Aorta (tissue), 5 donors: ENCODE results near the gene ACBD6. TPM values are rescaled to one million over a fixed set of nuclear protein-coding genes. Genes with fewer than 3 reads are reported as not detected.
A peak's percentile ranks its signal among the peaks of the same experiment; 100 is the strongest.

Experiments used
- ATAC-seq: fragments of 200-7000 bp; cut with Tn5 transposase; one replicate; pipeline ENCODE4 v1.9.1; 2022; ENCODE audit warnings: moderate library complexity; ENCODE audit not compliant: low FRiP score
- DNase-seq, 2 donors: peaks; one replicate each; pipeline ENCODE4 v3.0.0-alpha.2; 2020
- H3K27ac ChIP-seq, 2 donors: one replicate each; pipeline ENCODE4 v1.5.1; 2013; ENCODE audit warnings: low read length in 2 of 2, mild to moderate bottlenecking in 2 of 2, moderate library complexity in 2 of 2, control low read depth in 1 of 2, inconsistent platforms in 1 of 2, low read depth in 1 of 2
- H3K27me3 ChIP-seq, 2 donors: one replicate each; pipeline ENCODE4 v1.6.1; 2013; ENCODE audit warnings: control low read depth in 1 of 2, low read length in 1 of 2, mild to moderate bottlenecking in 1 of 2, moderate library complexity in 1 of 2; ENCODE audit not compliant: insufficient read depth in 2 of 2, control insufficient read depth in 1 of 2
- H3K36me3 ChIP-seq, 2 donors: one replicate each; pipeline ENCODE4 v1.6.1; 2013; ENCODE audit warnings: control low read depth in 1 of 2, low read length in 1 of 2, mild to moderate bottlenecking in 1 of 2; ENCODE audit not compliant: insufficient read depth in 2 of 2, control insufficient read depth in 1 of 2
- H3K4me1 ChIP-seq, 2 donors: one replicate each; pipeline ENCODE4 v1.6.1; 2013; ENCODE audit warnings: low read length in 2 of 2, control low read depth in 1 of 2, mild to moderate bottlenecking in 1 of 2, moderate library complexity in 1 of 2; ENCODE audit not compliant: insufficient read depth in 2 of 2, control insufficient read depth in 1 of 2
- H3K4me3 ChIP-seq, 2 donors: one replicate each; pipeline ENCODE4 v1.5.1; 2013; ENCODE audit warnings: low read length in 2 of 2, control low read depth in 1 of 2, mild to moderate bottlenecking in 1 of 2
- H3K9me3 ChIP-seq: one replicate; pipeline ENCODE4 v1.6.1; 2013; ENCODE audit warnings: mild to moderate bottlenecking, low read length; ENCODE audit not compliant: control insufficient read depth
- WGBS, 2 donors: extraction: QIAGEN DNeasy Blood & Tissue Kit; methylation state at CpG; one replicate each; pipeline ENCODE4 v1.1.7; 2013; 5-methylcytosine and 5-hydroxymethylcytosine counted together
- intact Hi-C, 2 donors: fragments of 100-400 bp; cut with DNase I; formaldehyde crosslinking; loops; one replicate each; pipeline versions ENCODE4 v1.14.2 to v1.15.0; 2022
- polyA plus RNA-seq, 2 donors: library from polyadenylated mRNA; stranded (reverse); fragments of 200-250 nt; gene quantifications; one replicate each; pipeline ENCODE4 v1.2.3, GENCODE V29; 2013
- total RNA-seq, 2 donors: library from RNA; stranded (reverse); fragmentation: NEBNext Ultra II Directional; extraction: Animal tissue kit (Norgen Biotek cat#: 25700); gene quantifications; one replicate each; pipeline ENCODE4 v1.2.1, GENCODE V29; 2021
- donor health status: healthy with polysubstance abuse.
- donor health status: Bipolar disorder and iron deficiency.
- donor health status: DM: no; HTN: no; CAD: no.
- donor health status: DM: no; HTN: no; CAD: no.
- donor health status: DM: yes; HTN: yes; CAD: no.

The ACBD6 gene
- total and polyA plus RNA-seq, 4 donors = 27.7 to 53.1 (median 30.8) TPM

GRCh38 chr1:180542113-180542837 is 39.9 kb upstream of the ACBD6 start:
- Histone ChIP-seq H3K9me3 (no peaks in the 10 kb centered on the region), H3K4me1 (peaks cover 0 to 14% of the 10 kb centered on the region in 2 donors)
- intact Hi-C loops = loop anchor here in 1 of 2 donors (5.0 kb wide), 2 partner anchors 45 to 90 kb away; partner anchors contain the start of gene XPR1

GRCh38 chr1:180540697-180541594 is 38.6 kb upstream of the ACBD6 start:
- intact Hi-C loops = loop anchor here in 1 of 2 donors (5.0 kb wide), 2 partner anchors 46 to 91 kb away; partner anchors contain the start of gene XPR1
- DNase-seq = peak; percentile 67 to 86
- H3K27ac ChIP-seq = peak overlapping the region; percentile 86 to 93
- no peak for ATAC-seq
- H3K4me1 ChIP-seq = peaks cover 0 to 14% of the 10 kb centered on the region in 2 donors
- no peak overlapping the region for H3K4me3 ChIP-seq
- WGBS, 2 donors = 58 to 59% methylated on average over 14 of the region's 14 CpGs
- H3K36me3 ChIP-seq = no peaks in the 10 kb centered on the region
- H3K27me3 ChIP-seq = no peaks in the 10 kb centered on the region
- H3K9me3 ChIP-seq = no peaks in the 10 kb centered on the region

More at GRCh38 chr1:180542113-180542837, 39.9 kb upstream of the ACBD6 start:
- no peaks in the 10 kb centered on the region for H3K36me3 ChIP-seq
- peak overlapping the region; percentile 87 to 98 for H3K27ac ChIP-seq
- ATAC-seq = peak; percentile 58
- no peak overlapping the region for H3K4me3 ChIP-seq
- DNase-seq = no peak
- 27% methylated on average over 9 of the region's 9 CpGs for WGBS, 2 donors
- no peaks in the 10 kb centered on the region for H3K27me3 ChIP-seq

GRCh38 chr1:180539136-180539535 is 36.8 kb upstream of the ACBD6 start:
- WGBS, 2 donors = 93 to 94% methylated on average over 7 of the region's 7 CpGs
- Histone ChIP-seq H3K9me3 (no peaks in the 10 kb centered on the region), H3K4me1 (peaks cover 1 to 14% of the 10 kb centered on the region in 2 donors), H3K36me3 (no peaks in the 10 kb centered on the region), H3K4me3 (no peak overlapping the region), H3K27me3 (no peaks in the 10 kb centered on the region), H3K27ac (no peak overlapping the region)
- DNase-seq = no peak
- intact Hi-C loops = loop anchor here in 1 of 2 donors (10.0 kb wide), 1 partner anchor 616 kb away; no protein-coding TSS in a partner anchor
- no peak for ATAC-seq

GRCh38 chr1:180536821-180537372 is 34.5 kb upstream of the ACBD6 start:
- ATAC-seq (no peak), DNase-seq (no peak)
- no peaks in the 10 kb centered on the region for H3K36me3 ChIP-seq
- H3K9me3 ChIP-seq = no peaks in the 10 kb centered on the region
- intact Hi-C loops = loop anchor here in 1 of 2 donors (10.0 kb wide), 1 partner anchor 618 kb away; no protein-coding TSS in a partner anchor
- no peaks in the 10 kb centered on the region for H3K27me3 ChIP-seq
- no peak overlapping the region for H3K4me3 ChIP-seq
- H3K4me1 ChIP-seq = peaks cover 3 to 6% of the 10 kb centered on the region in 2 donors
- 78 to 83% methylated on average over 7 of the region's 7 CpGs for WGBS, 2 donors
- H3K27ac ChIP-seq = no peak overlapping the region

- no peak for ATAC-seq
Observed at GRCh38 chr1:180535418-180535999, 33.1 kb upstream of the ACBD6 start.

GRCh38 chr1:180534214-180534613 is 31.8 kb upstream of the ACBD6 start:
- H3K36me3 ChIP-seq = no peaks in the 10 kb centered on the region
- H3K27me3 ChIP-seq = no peaks in the 10 kb centered on the region
- ATAC-seq (no peak), DNase-seq (no peak)
- peaks cover 3% of the 10 kb centered on the region in 2 donors for H3K4me1 ChIP-seq
- H3K9me3 ChIP-seq = no peaks in the 10 kb centered on the region
- H3K27ac ChIP-seq = no peak overlapping the region
- intact Hi-C loops = loop anchor here in 1 of 2 donors (5.0 to 10.0 kb wide), 2 partner anchors 328 to 621 kb away; no protein-coding TSS in a partner anchor
- H3K4me3 ChIP-seq = no peak overlapping the region
- 65 to 76% methylated on average over 7 of the region's 7 CpGs for WGBS, 2 donors

More at GRCh38 chr1:180535418-180535999, 33.1 kb upstream of the ACBD6 start:
- Histone ChIP-seq H3K4me3 (no peak overlapping the region), H3K9me3 (no peaks in the 10 kb centered on the region), H3K27me3 (no peaks in the 10 kb centered on the region), H3K27ac (no peak overlapping the region), H3K36me3 (no peaks in the 10 kb centered on the region), H3K4me1 (peaks cover 3 to 5% of the 10 kb centered on the region in 2 donors)
- intact Hi-C loops = loop anchor here in 1 of 2 donors (10.0 kb wide), 1 partner anchor 619 kb away; no protein-coding TSS in a partner anchor
- no peak for DNase-seq
- WGBS, 2 donors = 90% methylated on average over 5 of the region's 5 CpGs

- Histone ChIP-seq H3K27ac (no peak overlapping the region), H3K27me3 (no peaks in the 10 kb centered on the region), H3K4me1 (peaks cover 3% of the 10 kb centered on the region in 2 donors), H3K4me3 (no peak overlapping the region), H3K9me3 (no peaks in the 10 kb centered on the region), H3K36me3 (no peaks in the 10 kb centered on the region)
- DNase-seq (peak; percentile 74 to 87), ATAC-seq (peak; percentile 80)
- 49 to 59% methylated on average over 10 of the region's 10 CpGs for WGBS, 2 donors
- intact Hi-C loops = loop anchor here in 1 of 2 donors (5.0 to 10.0 kb wide), 2 partner anchors 329 to 621 kb away; no protein-coding TSS in a partner anchor
Observed at GRCh38 chr1:180533266-180533987, 31.1 kb upstream of the ACBD6 start.
